GM12878 (cell line): ENCODE measurements around the gene IGLL5. TPM values are rescaled to one million over a fixed set of nuclear protein-coding genes. Genes with fewer than 3 reads are reported as not detected.

Experiments
- ATAC-seq: fragments of 200-7000 bp; cut with Tn5 transposase; 3 replicates; pipeline ENCODE4 v1.9.1; 2020; ENCODE audit warnings: mild to moderate bottlenecking, moderate library complexity
- BruUV-seq: library from RNA; stranded (reverse); fragments of 400-500 nt; replicated peaks from 2 replicates; lab custom pipeline; 2021; lab: Mats Ljungman, UMichigan
- CTCF ChIA-PET: fragments of 300-600 bp; sonication (Branson Sonifier 250); formaldehyde crosslinking; extraction: SDS; loops from one replicate; lab custom pipeline; 2021; ENCODE audit warnings: inconsistent platforms; lab: Yijun Ruan, JAX
- POLR2A ChIA-PET: fragments of 350-600 bp; formaldehyde crosslinking; extraction: SDS; loops from one replicate; lab custom pipeline; 2021; ENCODE audit warnings: inconsistent platforms; lab: Charles Lee
- RAD21 ChIA-PET: fragments of 300-600 bp; sonication (Branson Sonifier 250); formaldehyde crosslinking; loops from one replicate; lab custom pipeline; 2023; ENCODE audit warnings: antibody characterized with exemption; ENCODE audit not compliant: unreplicated experiment; lab: Charles Lee
- SMC1A ChIA-PET: fragments of 300-600 bp; sonication (Branson Sonifier 250); formaldehyde crosslinking; loops from one replicate; lab custom pipeline; 2023; ENCODE audit not compliant: unreplicated experiment, uncharacterized antibody; lab: Charles Lee
- DNase-seq: peaks from one replicate; pipeline ENCODE4 v3.0.0-alpha.2; 2011; ENCODE audit warnings: low read depth, low spot score
- FAIRE-seq: peaks from 3 replicates; lab custom pipeline; 2011; peaks lifted over from hg19 to GRCh38; lab: Jason Lieb, UNC
- H2AFZ ChIP-seq: 2 replicates; pipeline ENCODE4 v1.6.0; 2011; ENCODE audit warnings: low read depth, low read length, control low read depth; ENCODE audit not compliant: control insufficient read depth
- H3K27ac ChIP-seq: 2 replicates; pipeline ENCODE4 v1.5.1; 2011; ENCODE audit warnings: control low read depth; ENCODE audit not compliant: control insufficient read depth, insufficient read depth
- H3K27me3 ChIP-seq, 2 experiments: replicated peaks in 1 of 2; 2 replicates each; pipeline versions ENCODE4 v1.6.0 to v1.6.1; 2011; ENCODE audit warnings: low read length in 1 of 2; ENCODE audit not compliant: control insufficient read depth in 2 of 2, insufficient read depth in 2 of 2
- H3K36me3 ChIP-seq, 2 experiments: 2 replicates each; pipeline ENCODE4 v1.5.1; 2011; ENCODE audit warnings: low read length in 1 of 2; ENCODE audit not compliant: control insufficient read depth in 2 of 2, insufficient read depth in 2 of 2
- H3K4me1 ChIP-seq: 2 replicates; pipeline ENCODE4 v1.6.1; 2011; ENCODE audit warnings: mild to moderate bottlenecking, low read length, moderate library complexity, mixed read lengths; ENCODE audit not compliant: control insufficient read depth, insufficient read depth
- H3K4me2 ChIP-seq: 2 replicates; pipeline ENCODE4 v1.6.0; 2011; ENCODE audit warnings: control low read depth; ENCODE audit not compliant: control insufficient read depth, insufficient read depth
- H3K4me3 ChIP-seq: fragments of 200-600 bp; sonication (generic); 2 replicates; pipeline ENCODE4 v1.5.1; 2016
- H3K79me2 ChIP-seq: 2 replicates; pipeline ENCODE4 v1.6.0; 2011; ENCODE audit warnings: low read length; ENCODE audit not compliant: control insufficient read depth, insufficient read depth
- H3K9ac ChIP-seq: 2 replicates; pipeline ENCODE4 v1.8.0; 2011; ENCODE audit warnings: low read length, control low read depth, mixed read lengths; ENCODE audit not compliant: control insufficient read depth, insufficient read depth
- H3K9me3 ChIP-seq: replicated peaks from 3 replicates; pipeline ENCODE4 v1.5.1; 2011; ENCODE audit warnings: mild to moderate bottlenecking, low read length; ENCODE audit not compliant: control insufficient read depth, insufficient read depth
- H4K20me1 ChIP-seq: 2 replicates; pipeline ENCODE4 v1.6.0; 2011; ENCODE audit not compliant: control insufficient read depth, insufficient read depth
- BCL11A ChIP-seq: IDR thresholded peaks from 2 replicates; pipeline ENCODE4 v1.6.1; 2011; ENCODE audit warnings: low read depth, low read length
- CBX3 ChIP-seq: fragments of 200-600 bp; sonication (generic); IDR thresholded peaks from 2 replicates; pipeline ENCODE4 v1.6.1; 2016; ENCODE audit warnings: low read depth, borderline replicate concordance
- DPF2 ChIP-seq: fragments of 450-650 bp; IDR thresholded peaks from 2 replicates; pipeline ENCODE4 v1.6.1; 2017; ENCODE audit warnings: mild to moderate bottlenecking
- EP300 ChIP-seq, 2 experiments: fragments of 150-350 bp in 1 of 2; IDR thresholded peaks; 2 replicates each; pipeline ENCODE4 v1.6.1; 2011 to 2012; ENCODE audit warnings: low read depth in 2 of 2, low read length in 2 of 2, borderline replicate concordance in 1 of 2, improper control_type of control experiment in 1 of 2, inconsistent platforms in 1 of 2; ENCODE audit not compliant: control insufficient read depth in 1 of 2
- HDAC2 ChIP-seq: fragments of 200-600 bp; sonication (generic); IDR thresholded peaks from 2 replicates; pipeline ENCODE4 v1.6.1; 2017
- MYB ChIP-seq: fragments of 150-350 bp; IDR thresholded peaks from 2 replicates; pipeline ENCODE4 v1.6.1; 2014; ENCODE audit warnings: mild to moderate bottlenecking, low read depth, low read length, borderline replicate concordance
- NFYB ChIP-seq: IDR thresholded peaks from 2 replicates; pipeline ENCODE4 v1.6.1; 2011; ENCODE audit warnings: low read depth, mild to moderate bottlenecking, low read length, improper control_type of control experiment, moderate library complexity; ENCODE audit not compliant: insufficient read depth
- PAX8 ChIP-seq: fragments of 450-650 bp; IDR thresholded peaks from 2 replicates; pipeline ENCODE4 v1.6.1; 2017; ENCODE audit warnings: mild to moderate bottlenecking, moderate library complexity
- SMAD1 ChIP-seq: fragments of 450-650 bp; IDR thresholded peaks from 2 replicates; pipeline ENCODE4 v1.6.1; 2018; ENCODE audit warnings: mild to moderate bottlenecking, low read depth; ENCODE audit not compliant: partially characterized antibody
- STAT3 ChIP-seq: IDR thresholded peaks from 2 replicates; pipeline ENCODE4 v1.6.1; 2011; ENCODE audit warnings: low read depth, low read length, improper control_type of control experiment
- SUZ12 ChIP-seq: fragments of 200-600 bp; sonication (generic); IDR thresholded peaks from one replicate; pipeline ENCODE4 v1.6.1; 2018; ENCODE audit warnings: antibody characterized with exemption, mild to moderate bottlenecking; ENCODE audit not compliant: unreplicated experiment
- TCF3 ChIP-seq: IDR thresholded peaks from 2 replicates; pipeline ENCODE4 v1.6.1; 2012; ENCODE audit warnings: low read depth, mild to moderate bottlenecking, low read length, borderline replicate concordance; ENCODE audit not compliant: insufficient read depth
- ZNF274 ChIP-seq: IDR thresholded peaks from one replicate; pipeline ENCODE4 v1.8.0; 2011; ENCODE audit not compliant: insufficient read length, insufficient read depth
- WGBS: methylation state at CpG from one replicate; pipeline ENCODE4 v1.1.6; 2016; ENCODE audit warnings: low lambda C conversion rate; ENCODE audit not compliant: insufficient replicate concordance, insufficient coverage; ENCODE audit errors: missing lambda C conversion rate; 5-methylcytosine and 5-hydroxymethylcytosine counted together
- in situ Hi-C: fragments of 300-500 bp; cut with MboI; formaldehyde crosslinking; loops from 9 replicates; pipeline ENCODE4 v1.14.3; 2018; ENCODE audit warnings: mixed read lengths
- intact Hi-C: fragments of 100-400 bp; cut with micrococcal nuclease; formaldehyde crosslinking; loops from one replicate; pipeline ENCODE4 v1.14.2; 2022; ENCODE audit not compliant: unreplicated experiment
- polyA plus RNA-seq, 11 experiments: library from polyadenylated mRNA; depleted of rRNA in 4 of 11; unstranded in 6 of 11; stranded (reverse) in 5 of 11; fragments of >200 nt; fragmentation: Nextera tagmentation in 4 of 11; fragmentation: Illumina TruSeq in 1 of 11; extraction: Ambion mirVana in 4 of 11; extraction: Trizol in 1 of 11; gene quantifications; 1 replicate in 1 of 11; 2 replicates in 10 of 11; pipeline versions ENCODE4 v1.2.1 to v1.2.3, GENCODE V29; 2011 to 2016; ENCODE audit warnings: inconsistent platforms in 2 of 11, missing spikeins in 2 of 11, low read depth in 1 of 11
- total RNA-seq, 4 experiments: library from RNA; depleted of rRNA in 3 of 4; stranded (reverse); fragments of >200 nt in 3 of 4; fragmentation: Illumina TruSeq in 1 of 4; extraction: Trizol in 1 of 4; gene quantifications; 2 replicates each; pipeline versions ENCODE4 v1.2.1 to v1.2.3, GENCODE V29; 2013 to 2021
- TF ChIP-seq, protein P1 (sequence below): IDR thresholded peaks from 2 replicates; pipeline ENCODE4 v1.6.1; 2011; ENCODE audit warnings: mild to moderate bottlenecking, low read depth, low read length, moderate library complexity; ENCODE audit not compliant: insufficient replicate concordance
- TF ChIP-seq, protein P2 (sequence below): fragments of 450-650 bp; IDR thresholded peaks from 2 replicates; pipeline ENCODE4 v1.6.1; 2018; ENCODE audit warnings: mild to moderate bottlenecking, low read depth, moderate library complexity; ENCODE audit not compliant: partially characterized antibody

IGLL5 gene
- total and polyA plus RNA-seq, 10 of the 15 experiments (the other 5 are each of a cell fraction or from before 2014, with no cell fraction given) = not detected

DNA sequence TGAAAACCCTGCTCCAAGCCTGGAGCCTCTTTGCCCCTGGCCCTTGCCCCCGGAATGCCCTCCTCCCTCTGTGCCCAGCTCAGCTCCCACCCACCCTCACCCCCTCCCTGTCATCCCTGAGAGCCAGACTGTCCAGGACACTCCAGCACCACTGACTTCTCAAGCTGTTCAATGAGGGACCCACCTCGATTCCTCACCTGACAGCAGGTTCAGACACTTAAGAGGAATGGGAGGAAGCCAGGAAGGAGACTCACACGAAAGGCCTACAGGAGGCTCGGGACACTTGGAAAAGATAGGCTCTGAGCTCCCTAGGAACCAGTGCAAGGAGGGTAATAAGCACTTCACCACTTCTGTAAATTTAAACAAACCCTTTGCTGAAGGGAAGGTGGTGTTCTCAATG, 35.8 kb downstream of the IGLL5 start:
- H3K36me3 ChIP-seq = no peaks in the 10 kb centered on the region
- no TSS peak for BruUV-seq
- H3K27me3 ChIP-seq = no peaks in the 10 kb centered on the region
- H3K9me3 ChIP-seq = no peaks in the 10 kb centered on the region
- TF ChIP-seq CBX3 (no peak), PAX8 (no peak), HDAC2 (no peak), MYB (no peak), SMAD1 (no peak), ZNF274 (no peak), TCF3 (no peak), EP300 (IDR thresholded peaks at IDR 0.05; ENCODE audit: borderline replicate concordance in 1 of 2, control insufficient read depth in 1 of 2, low read depth in 2 of 2, low read length in 2 of 2) (no peak), DPF2 (no peak), BCL11A (no peak), SUZ12 (no peak), NFYB (no peak), STAT3 (no peak)
- TF ChIP-seq, protein P1, sequence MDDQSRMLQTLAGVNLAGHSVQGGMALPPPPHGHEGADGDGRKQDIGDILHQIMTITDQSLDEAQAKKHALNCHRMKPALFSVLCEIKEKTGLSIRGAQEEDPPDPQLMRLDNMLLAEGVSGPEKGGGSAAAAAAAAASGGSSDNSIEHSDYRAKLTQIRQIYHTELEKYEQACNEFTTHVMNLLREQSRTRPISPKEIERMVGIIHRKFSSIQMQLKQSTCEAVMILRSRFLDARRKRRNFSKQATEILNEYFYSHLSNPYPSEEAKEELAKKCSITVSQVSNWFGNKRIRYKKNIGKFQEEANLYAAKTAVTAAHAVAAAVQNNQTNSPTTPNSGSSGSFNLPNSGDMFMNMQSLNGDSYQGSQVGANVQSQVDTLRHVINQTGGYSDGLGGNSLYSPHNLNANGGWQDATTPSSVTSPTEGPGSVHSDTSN = no peak
- TF ChIP-seq, protein P2, sequence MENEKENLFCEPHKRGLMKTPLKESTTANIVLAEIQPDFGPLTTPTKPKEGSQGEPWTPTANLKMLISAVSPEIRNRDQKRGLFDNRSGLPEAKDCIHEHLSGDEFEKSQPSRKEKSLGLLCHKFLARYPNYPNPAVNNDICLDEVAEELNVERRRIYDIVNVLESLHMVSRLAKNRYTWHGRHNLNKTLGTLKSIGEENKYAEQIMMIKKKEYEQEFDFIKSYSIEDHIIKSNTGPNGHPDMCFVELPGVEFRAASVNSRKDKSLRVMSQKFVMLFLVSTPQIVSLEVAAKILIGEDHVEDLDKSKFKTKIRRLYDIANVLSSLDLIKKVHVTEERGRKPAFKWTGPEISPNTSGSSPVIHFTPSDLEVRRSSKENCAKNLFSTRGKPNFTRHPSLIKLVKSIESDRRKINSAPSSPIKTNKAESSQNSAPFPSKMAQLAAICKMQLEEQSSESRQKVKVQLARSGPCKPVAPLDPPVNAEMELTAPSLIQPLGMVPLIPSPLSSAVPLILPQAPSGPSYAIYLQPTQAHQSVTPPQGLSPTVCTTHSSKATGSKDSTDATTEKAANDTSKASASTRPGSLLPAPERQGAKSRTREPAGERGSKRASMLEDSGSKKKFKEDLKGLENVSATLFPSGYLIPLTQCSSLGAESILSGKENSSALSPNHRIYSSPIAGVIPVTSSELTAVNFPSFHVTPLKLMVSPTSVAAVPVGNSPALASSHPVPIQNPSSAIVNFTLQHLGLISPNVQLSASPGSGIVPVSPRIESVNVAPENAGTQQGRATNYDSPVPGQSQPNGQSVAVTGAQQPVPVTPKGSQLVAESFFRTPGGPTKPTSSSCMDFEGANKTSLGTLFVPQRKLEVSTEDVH = no peak
- RAD21 ChIA-PET = no interaction called here
- in situ Hi-C loops (loop anchor here (25.0 kb wide), 1 partner anchor 1211 kb away; no protein-coding TSS in a partner anchor), intact Hi-C loops (no loop called here)
- no peak overlapping the region for H3K4me2 ChIP-seq
- H3K4me3 ChIP-seq = no peak overlapping the region
- WGBS = 65% methylated on average over 4 of the region's 4 CpGs
- CTCF ChIA-PET = interaction anchor here (1.1 kb wide), 1 partner anchor 8 kb away, joined by 3 read pairs; no protein-coding TSS in a partner anchor
- SMC1A ChIA-PET = interaction anchor here (0.6 to 1.4 kb wide), 3 partner anchors 12 to 182 kb away, joined by 3 to 4 read pairs (median 4); no protein-coding TSS in a partner anchor
- H3K4me1 ChIP-seq = peaks cover 28% of the 10 kb centered on the region
- H4K20me1 ChIP-seq = no peaks in the 10 kb centered on the region
- FAIRE-seq (no peak), DNase-seq (no peak), ATAC-seq (no peak)
- H3K9ac ChIP-seq = no peak overlapping the region
- H3K79me2 ChIP-seq = no peaks in the 10 kb centered on the region; the same call in 1 of the 2 replicates
- H2AFZ ChIP-seq = no peak overlapping the region
- POLR2A ChIA-PET = interaction anchor here (1.2 to 1.7 kb wide), 2 partner anchors 8 to 68 kb away, joined by 3 to 4 read pairs; no protein-coding TSS in a partner anchor
- no peak overlapping the region for H3K27ac ChIP-seq
